Measurements from ENCODE around the gene SYT9.

Gene SYT9

DNA sequence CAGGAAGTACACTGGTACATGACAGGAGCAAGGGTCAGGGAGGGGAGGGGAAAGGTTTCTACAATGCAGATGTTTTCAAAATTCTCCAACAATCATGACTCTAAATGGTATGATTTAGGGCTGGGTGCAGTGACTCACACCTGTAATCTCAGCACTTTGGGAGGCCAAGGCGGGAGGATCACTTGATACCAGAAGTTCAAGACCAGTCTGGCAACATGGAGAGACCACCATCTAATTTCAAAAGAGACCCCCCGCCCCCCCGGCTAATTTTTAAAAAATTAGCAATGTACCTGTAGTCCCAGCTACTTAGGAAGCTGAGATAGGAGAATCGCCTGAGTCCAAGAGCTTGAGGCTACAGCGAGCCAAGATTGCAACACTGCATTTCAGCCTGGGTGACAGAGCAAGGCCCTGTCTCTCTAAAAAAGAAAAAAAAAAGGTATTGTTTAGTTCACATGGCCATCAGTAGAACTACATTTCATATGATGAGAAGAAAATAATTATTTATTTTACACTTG lies 217.7 kb downstream of the SYT9 start:
- no peak for TF ChIP-seq GATA2 (IDR thresholded peaks at IDR 0.05; ENCODE audit: low read depth, low read length)
- no peak for TF ChIP-seq GATA3 (IDR thresholded peaks at IDR 0.05; ENCODE audit: low read depth, low read length)

DNA sequence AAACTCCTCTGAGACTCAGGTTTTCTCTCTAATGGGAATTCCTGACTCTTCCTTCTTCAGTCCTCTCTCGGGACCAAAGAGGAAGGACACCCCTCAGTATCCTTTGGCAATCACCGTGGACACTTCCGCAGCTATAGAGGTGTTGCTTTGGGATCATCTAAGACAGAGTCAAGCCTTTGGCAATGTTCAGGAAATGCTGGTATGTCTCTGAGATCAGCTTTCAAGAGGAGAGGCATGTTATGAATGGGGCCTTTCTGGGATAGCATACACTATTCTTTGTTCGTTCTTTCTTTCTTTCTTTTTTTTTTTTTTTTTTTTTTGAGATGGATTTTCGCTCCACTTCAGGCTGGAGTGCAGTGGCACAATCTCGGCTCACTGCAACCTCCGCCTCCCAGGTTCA lies 219.4 kb downstream of the SYT9 start:
- no peak for TF ChIP-seq GATA3 (IDR thresholded peaks at IDR 0.05; ENCODE audit: low read depth, low read length)
- no peak for TF ChIP-seq GATA2 (IDR thresholded peaks at IDR 0.05; ENCODE audit: low read depth, low read length)

DNA sequence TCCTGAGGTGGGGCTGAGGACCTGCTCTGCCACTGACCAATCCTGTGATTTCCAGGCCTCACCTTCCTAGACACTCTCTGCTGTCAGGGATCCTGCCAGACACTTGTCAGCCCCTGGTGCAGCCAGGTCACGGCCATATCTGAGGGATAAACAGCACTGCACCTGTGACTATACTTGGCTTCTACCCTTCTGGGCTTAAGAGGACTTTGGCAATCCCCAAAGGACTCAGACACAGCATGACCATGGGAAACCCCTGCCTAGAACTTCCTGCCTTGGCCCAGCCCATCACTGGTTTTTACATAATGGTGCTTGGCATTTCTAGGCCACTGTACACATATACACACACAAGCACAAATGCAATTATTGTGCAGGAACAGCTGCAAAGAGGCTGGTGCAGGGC lies 222.0 kb downstream of the SYT9 start:
- no peak for TF ChIP-seq GATA2 (IDR thresholded peaks at IDR 0.05; ENCODE audit: low read depth, low read length)

DNA sequence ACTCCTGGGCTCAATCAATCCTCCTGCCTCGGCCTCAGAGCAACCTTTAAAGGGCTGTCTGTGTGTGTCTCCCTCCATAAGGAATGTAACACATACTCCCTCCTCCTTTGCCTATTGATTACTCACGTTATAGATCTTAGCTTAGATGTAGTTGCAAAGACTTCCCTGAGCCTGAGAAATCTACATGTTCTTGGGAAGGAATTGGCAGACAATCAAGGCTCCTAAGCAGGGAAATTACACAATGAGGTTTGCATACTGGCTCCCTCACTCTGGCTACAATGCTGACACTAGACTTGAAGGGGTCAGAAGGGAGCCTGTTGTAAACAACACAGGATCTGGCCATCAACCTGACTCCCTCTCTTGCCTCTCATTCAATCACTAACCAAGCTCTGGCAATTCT lies 228.4 kb downstream of the SYT9 start:
- TF ChIP-seq GATA2 (IDR thresholded peaks at IDR 0.05; ENCODE audit: low read depth, low read length), result no peak
- no peak for TF ChIP-seq GATA3 (IDR thresholded peaks at IDR 0.05; ENCODE audit: low read depth, low read length)

DNA sequence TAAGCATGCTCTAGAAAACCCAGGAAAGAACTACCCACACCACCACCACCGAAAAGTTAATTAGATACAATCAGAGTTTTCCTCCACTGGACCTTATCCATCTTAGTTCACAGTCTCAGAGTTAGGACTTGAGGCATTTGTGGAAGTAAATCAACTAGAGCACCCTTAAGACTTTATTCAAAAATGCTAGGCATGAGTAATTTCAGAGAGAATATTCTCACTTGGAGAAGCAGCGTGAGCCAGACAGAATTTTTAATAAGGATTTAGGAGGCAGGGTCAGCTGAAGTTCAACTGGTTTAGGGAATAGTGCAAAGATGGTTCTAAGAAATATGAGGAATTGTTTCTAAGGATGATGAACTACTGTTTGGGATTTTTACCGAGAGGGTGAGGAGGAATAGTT lies 232.4 kb downstream of the SYT9 start:
- TF ChIP-seq GATA3 (IDR thresholded peaks at IDR 0.05; ENCODE audit: low read depth, low read length) (no peak), GATA2 (IDR thresholded peaks at IDR 0.05; ENCODE audit: low read depth, low read length) (no peak)

DNA sequence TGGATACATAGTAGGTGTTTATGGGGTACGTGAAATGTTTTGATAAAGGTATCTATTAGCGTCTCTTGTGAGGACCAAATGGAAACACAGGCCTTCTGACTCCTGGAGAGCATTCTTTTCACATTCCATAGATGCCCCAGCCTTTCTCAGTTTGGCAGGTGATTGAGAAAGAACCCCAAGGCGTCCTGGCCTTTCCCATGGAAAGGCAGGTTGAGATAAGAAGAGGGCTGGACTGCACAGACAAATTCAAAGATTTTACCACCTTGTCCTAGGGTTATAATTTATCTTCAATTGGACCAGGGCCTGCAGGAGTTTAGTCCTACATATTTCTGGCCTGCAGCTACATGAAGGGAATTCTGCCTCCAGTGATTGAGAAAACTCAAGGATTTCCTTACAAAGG lies 232.9 kb downstream of the SYT9 start:
- TF ChIP-seq GATA3 (IDR thresholded peaks at IDR 0.05; ENCODE audit: low read depth, low read length) (no peak), GATA2 (IDR thresholded peaks at IDR 0.05; ENCODE audit: low read depth, low read length) (no peak)

DNA sequence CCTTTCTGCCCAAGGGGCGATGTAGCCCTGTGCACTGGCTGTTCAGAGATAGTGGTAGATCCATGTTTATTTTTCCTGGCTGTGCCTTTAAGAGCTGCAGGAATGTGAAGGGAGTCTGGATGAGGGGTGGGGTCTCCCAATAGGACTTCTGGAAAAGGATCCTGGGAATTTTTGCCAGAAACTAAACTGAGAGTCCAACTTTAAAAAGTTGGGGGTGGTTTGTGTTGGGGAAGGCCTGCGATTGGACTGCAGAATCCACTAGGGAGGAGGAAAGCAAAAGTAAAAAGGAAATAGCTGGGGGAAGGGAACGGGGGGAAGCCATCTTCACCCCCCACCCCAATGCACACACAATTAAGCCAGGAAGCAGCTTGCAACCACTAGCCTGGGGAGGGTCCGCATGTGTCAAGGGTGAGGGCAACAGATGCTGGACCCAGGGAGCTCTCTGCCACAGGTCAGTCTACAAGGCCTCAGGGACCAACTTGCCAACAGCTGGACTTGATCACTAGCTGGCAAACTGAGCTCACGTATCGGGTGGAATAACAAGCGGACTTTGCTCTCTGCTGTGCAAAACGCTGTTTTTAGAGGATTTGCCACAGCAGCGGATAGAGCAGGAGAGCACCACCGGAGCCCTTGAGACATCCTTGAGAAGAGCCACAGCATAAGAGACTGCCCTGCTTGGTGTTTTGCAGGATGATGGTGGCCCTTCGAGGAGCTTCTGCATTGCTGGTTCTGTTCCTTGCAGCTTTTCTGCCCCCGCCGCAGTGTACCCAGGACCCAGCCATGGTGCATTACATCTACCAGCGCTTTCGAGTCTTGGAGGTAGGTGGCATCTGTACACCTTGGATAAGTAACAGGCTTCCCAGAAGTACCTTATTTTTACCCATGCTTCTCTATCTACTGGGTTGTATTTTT lies 233.7 kb downstream of the SYT9 start, which contains the start of gene OLFML1:
TSS of gene OLFML1 (plus strand) at position 321 of the 912 bp plus-strand sequence. CDS start at position 691, 370 bp downstream.
- TF ChIP-seq GATA3 (IDR thresholded peaks at IDR 0.05; ENCODE audit: low read depth, low read length) (no peak), GATA2 (IDR thresholded peaks at IDR 0.05; ENCODE audit: low read depth, low read length) (no peak)

DNA sequence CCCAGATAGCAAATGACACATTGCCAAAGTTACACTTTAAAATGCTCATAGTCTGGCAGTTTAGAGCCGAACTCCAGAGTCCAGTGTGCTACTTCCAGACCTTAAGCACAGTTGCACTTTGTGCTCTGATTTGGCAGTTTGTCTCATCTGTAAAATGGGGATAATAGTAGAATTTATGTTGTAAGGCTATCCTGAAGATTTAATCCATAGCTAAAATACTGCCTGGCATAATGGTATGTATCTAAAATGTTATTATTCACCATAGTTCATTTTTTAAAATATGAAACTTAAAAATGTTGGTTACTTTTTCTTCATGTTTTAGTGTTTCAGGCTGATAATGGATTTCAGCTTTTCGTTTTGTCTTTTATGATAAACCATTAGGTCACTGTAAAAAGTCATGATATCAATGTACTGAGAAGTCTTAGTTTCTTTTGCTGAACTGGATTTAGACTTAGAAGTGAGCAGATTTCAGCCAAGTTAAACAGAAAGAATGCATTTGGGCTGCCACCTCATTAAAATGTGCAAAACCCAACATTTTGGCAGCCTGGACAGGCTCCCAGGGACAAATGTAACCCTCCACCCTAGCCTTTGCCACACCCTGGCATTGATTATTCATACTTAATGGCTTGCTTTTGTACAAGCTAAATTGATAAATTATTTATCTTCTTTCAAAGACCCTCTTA lies 234.5 kb downstream of the SYT9 start:
- TF ChIP-seq GATA3 (IDR thresholded peaks at IDR 0.05; ENCODE audit: low read depth, low read length) (no peak), GATA2 (IDR thresholded peaks at IDR 0.05; ENCODE audit: low read depth, low read length) (no peak)

DNA sequence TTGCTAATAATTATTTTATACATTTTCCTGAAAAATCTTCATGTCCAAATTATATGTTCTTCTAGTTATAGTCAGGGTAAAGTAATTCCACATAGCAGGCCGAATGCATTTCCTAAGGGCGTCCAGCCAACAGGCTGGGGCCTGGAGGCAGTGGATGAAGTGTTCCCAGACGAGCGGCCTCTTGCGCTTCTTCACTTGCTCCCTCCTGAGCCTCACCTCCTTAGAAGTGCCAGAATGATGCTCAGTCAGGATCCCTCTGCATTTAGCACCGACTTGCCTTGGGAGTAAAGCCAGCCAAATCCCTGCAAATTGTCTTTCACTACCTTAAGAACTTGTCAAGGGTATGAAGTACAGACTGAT lies 235.1 kb downstream of the SYT9 start:
- TF ChIP-seq GATA3 (IDR thresholded peaks at IDR 0.05; ENCODE audit: low read depth, low read length), result no peak
- TF ChIP-seq GATA2 (IDR thresholded peaks at IDR 0.05; ENCODE audit: low read depth, low read length), result no peak

DNA sequence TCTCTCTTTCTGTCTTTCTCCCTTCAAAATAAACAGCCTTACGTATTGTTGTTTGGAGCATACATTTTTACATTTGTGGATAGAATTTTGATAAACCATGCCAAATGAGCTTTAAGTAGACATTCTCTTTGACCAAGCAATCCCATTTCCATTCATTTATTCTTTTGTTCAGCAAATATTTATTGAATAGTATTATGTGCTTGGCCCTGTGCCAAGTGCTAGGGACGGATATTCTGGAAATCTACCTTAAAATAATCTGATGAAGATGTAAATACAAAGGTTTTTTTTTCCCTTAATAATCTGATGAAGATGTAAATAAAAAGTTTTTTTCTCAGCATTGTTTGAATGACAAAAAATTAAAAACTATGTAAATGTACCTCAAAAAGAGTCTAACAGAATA lies 235.7 kb downstream of the SYT9 start:
- no peak for TF ChIP-seq GATA3 (IDR thresholded peaks at IDR 0.05; ENCODE audit: low read depth, low read length)
- TF ChIP-seq GATA2 (IDR thresholded peaks at IDR 0.05; ENCODE audit: low read depth, low read length), result no peak

DNA sequence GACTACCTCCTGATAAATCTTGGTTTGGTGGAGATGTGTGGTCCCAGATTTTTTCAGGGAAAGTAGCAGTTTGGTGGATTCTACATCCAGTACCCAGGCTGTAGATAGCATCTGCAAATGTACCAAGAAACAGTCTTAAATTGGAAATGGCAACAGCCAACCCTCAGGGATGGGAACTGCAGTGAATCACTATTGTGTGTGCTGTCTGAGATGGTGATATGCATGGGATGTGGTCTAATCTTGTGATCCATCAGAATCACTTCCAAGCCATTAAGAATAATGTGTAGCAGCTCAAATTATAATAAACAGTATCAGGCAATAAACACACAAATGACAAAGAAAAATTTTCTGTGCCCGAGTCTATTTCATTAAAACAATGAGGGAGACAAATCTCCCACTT lies 237.0 kb downstream of the SYT9 start:
- TF ChIP-seq GATA2 (IDR thresholded peaks at IDR 0.05; ENCODE audit: low read depth, low read length) (no peak), GATA3 (IDR thresholded peaks at IDR 0.05; ENCODE audit: low read depth, low read length) (no peak)

DNA sequence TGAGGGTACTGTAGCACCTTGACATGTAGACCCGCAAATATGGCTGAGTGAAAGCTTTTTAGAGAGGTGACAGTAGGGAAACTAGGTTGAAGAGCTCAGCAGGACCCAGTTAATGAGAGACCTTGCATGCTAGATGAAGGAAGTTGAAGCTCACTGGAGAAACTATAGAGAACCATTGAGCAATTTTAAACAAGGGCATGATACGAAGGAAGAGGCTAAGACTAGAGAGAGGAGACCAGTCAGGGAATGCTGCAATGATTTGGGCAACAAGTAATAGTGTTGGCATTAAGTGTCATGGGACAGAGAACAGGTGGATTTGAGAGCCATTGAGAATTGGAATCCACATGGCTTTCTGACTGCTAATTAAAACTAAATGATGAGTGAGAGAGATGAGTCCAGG lies 237.7 kb downstream of the SYT9 start:
- TF ChIP-seq GATA2 (IDR thresholded peaks at IDR 0.05; ENCODE audit: low read depth, low read length) (no peak), GATA3 (IDR thresholded peaks at IDR 0.05; ENCODE audit: low read depth, low read length) (no peak)

DNA sequence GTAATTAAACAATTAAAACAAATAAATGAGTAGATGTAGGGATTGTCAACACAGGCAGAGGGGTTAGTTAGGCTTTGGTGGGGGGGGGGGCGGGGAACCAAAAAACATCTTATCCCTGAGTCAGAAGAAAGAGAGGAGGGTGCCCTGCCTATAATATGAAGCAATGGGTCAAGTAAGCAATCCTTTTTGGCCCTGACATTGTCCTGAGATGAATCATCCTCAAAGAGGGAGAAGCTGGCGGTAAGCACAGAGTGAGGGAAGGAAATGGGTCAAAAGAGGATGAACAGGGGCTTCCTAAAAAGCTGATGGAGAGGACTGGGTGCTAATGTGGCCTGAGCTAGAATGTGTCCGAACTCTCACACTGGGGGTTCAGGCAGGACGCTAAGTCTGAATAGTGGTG lies 238.3 kb downstream of the SYT9 start:
- TF ChIP-seq GATA2 (IDR thresholded peaks at IDR 0.05; ENCODE audit: low read depth, low read length) (no peak), GATA3 (IDR thresholded peaks at IDR 0.05; ENCODE audit: low read depth, low read length) (no peak)

DNA sequence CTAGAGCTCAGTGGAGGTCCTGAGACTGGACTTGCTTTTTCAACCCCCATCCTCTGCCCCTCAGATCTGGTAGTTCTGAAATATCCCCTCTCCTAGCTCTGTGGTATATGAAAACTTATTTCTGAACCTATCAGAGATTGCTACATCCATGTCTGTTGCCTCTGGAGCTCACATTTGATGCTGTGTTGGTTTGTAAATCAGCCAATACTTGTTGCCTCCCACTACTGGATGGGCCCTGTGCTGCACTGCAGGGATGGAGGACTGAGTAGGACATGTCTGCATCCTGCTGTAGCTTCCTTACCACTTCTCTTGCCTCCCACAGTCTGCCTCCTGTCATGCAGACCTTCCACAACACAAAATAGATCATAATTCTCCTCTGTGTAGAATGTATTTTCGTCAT lies 238.8 kb downstream of the SYT9 start:
- no peak for TF ChIP-seq GATA2 (IDR thresholded peaks at IDR 0.05; ENCODE audit: low read depth, low read length)
- TF ChIP-seq GATA3 (IDR thresholded peaks at IDR 0.05; ENCODE audit: low read depth, low read length), result no peak

DNA sequence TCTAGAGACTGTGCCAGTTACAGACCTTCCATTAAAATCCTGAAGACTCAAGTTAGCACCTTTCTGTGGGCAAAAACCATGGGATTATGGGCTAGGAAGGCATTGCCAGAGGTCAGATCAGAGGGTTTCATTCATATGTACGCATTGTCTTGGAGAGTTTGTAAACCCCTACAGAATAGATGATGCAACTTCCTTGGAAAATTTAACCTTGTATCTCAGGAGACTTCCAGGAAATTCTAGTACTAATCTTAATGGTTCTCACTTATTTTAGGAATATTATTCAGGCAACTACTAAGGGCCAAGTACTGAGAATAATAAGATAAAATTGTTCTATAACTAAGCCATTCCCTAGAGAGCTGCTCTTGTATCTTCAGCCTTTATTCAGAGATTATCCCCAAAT lies 240.5 kb downstream of the SYT9 start:
- TF ChIP-seq GATA3 (IDR thresholded peaks at IDR 0.05; ENCODE audit: low read depth, low read length), result no peak
- TF ChIP-seq GATA2 (IDR thresholded peaks at IDR 0.05; ENCODE audit: low read depth, low read length), result no peak
